HG03196 (cell line): Measurements from ENCODE around the gene MAP4.
"Not testable (repeated sequence)": the region's sequence is repeated elsewhere in the genome, so short reads cannot be mapped to it uniquely, and the experiment has no call there.

ENCODE experiments used
- ATAC-seq: cut with Tn5 transposase; IDR thresholded peaks from one replicate; pipeline ENCODE4 v1.9.1; 2021; ENCODE audit not compliant: unreplicated experiment

Gene MAP4

GRCh38 chr3:47847260-47847659 is 169.0 kb downstream of the MAP4 start:
- no peak for ATAC-seq

GRCh38 chr3:47846880-47847248 is 169.4 kb downstream of the MAP4 start:
- ATAC-seq = no peak

GRCh38 chr3:47846186-47846879 is 169.9 kb downstream of the MAP4 start:
- no peak for ATAC-seq

GRCh38 chr3:47841786-47842349 is 174.3 kb downstream of the MAP4 start:
- ATAC-seq = no peak

GRCh38 chr3:47838503-47838902 is 177.7 kb downstream of the MAP4 start:
- ATAC-seq = no peak

GRCh38 chr3:47836986-47837385 is 179.2 kb downstream of the MAP4 start:
- no peak for ATAC-seq

GRCh38 chr3:47829482-47829881 is 186.7 kb downstream of the MAP4 start:
- not testable (repeated sequence) for ATAC-seq

GRCh38 chr3:47825590-47825989 is 190.6 kb downstream of the MAP4 start:
- no peak for ATAC-seq

- peak; percentile 92 for ATAC-seq
Observed at GRCh38 chr3:47824541-47825473, 191.4 kb downstream of the MAP4 start.

- no peak for ATAC-seq
Observed at GRCh38 chr3:47817609-47818008, 198.6 kb downstream of the MAP4 start.

GRCh38 chr3:47813551-47814177 is 202.6 kb downstream of the MAP4 start:
- ATAC-seq = no peak

GRCh38 chr3:47804577-47804976 is 211.6 kb downstream of the MAP4 start:
- ATAC-seq = no peak

- no peak for ATAC-seq
Observed at GRCh38 chr3:47803480-47804025, 212.7 kb downstream of the MAP4 start.

- ATAC-seq = peak; percentile 77
Observed at GRCh38 chr3:47802734-47803479, 213.3 kb downstream of the MAP4 start, which contains the start of gene DHX30. TSS of gene DHX30 (plus strand) at chr3:47803138. CDS start at chr3:47810684, 7,546 bp downstream.
